Loucy (cell line): ENCODE data around the gene UBE2O.

Experiments
- H2AFZ ChIP-seq: fragments of 200-600 bp; sonication (generic); 2 replicates; pipeline ENCODE4 v1.6.0; 2016; ENCODE audit warnings: antibody characterized with exemption, mild to moderate bottlenecking, low read length, moderate library complexity
- H3F3A ChIP-seq: fragments of 200-600 bp; 2 replicates; pipeline ENCODE4 v1.6.0; 2016; ENCODE audit warnings: antibody characterized with exemption, low read depth, mild to moderate bottlenecking
- H3K27me3 ChIP-seq: fragments of 200-600 bp; sonication (generic); 2 replicates; pipeline ENCODE4 v1.6.1; 2014; ENCODE audit warnings: low read length, mild to moderate bottlenecking; ENCODE audit not compliant: insufficient read depth, poor library complexity, severe bottlenecking
- H3K36me3 ChIP-seq: fragments of 200-600 bp; sonication (generic); 2 replicates; pipeline ENCODE4 v1.6.1; 2016; ENCODE audit warnings: low read length; ENCODE audit not compliant: insufficient read depth
- H3K4me1 ChIP-seq: fragments of 200-600 bp; sonication (generic); 2 replicates; pipeline ENCODE4 v1.5.1; 2014; ENCODE audit warnings: low read length, mild to moderate bottlenecking; ENCODE audit not compliant: insufficient read depth, poor library complexity, severe bottlenecking
- H3K4me2 ChIP-seq: fragments of 200-600 bp; sonication (generic); 2 replicates; pipeline ENCODE4 v1.6.0; 2014; ENCODE audit warnings: antibody characterized with exemption, low read length, low read depth, mild to moderate bottlenecking; ENCODE audit not compliant: poor library complexity, severe bottlenecking
- H3K4me3 ChIP-seq: fragments of 200-600 bp; sonication (generic); 2 replicates; pipeline ENCODE4 v1.5.1; 2014; ENCODE audit warnings: low read length, mild to moderate bottlenecking, mixed read lengths; ENCODE audit not compliant: poor library complexity, severe bottlenecking
- H3K79me2 ChIP-seq: fragments of 200-600 bp; sonication (generic); 2 replicates; pipeline ENCODE4 v1.6.1; 2014; ENCODE audit warnings: low read length; ENCODE audit not compliant: insufficient read depth
- H3K9ac ChIP-seq: fragments of 200-600 bp; sonication (generic); 2 replicates; pipeline ENCODE4 v1.6.0; 2014; ENCODE audit warnings: mild to moderate bottlenecking, low read depth, low read length, moderate library complexity; ENCODE audit not compliant: poor library complexity, severe bottlenecking
- H3K9me2 ChIP-seq: fragments of 200-600 bp; sonication (generic); replicated peaks from 2 replicates; pipeline ENCODE4 v1.6.1; 2016; ENCODE audit warnings: low read depth, low read length, mixed read lengths
- H3K9me3 ChIP-seq: fragments of 200-600 bp; sonication (generic); 2 replicates; pipeline ENCODE4 v1.6.1; 2014; ENCODE audit warnings: mild to moderate bottlenecking, antibody characterized with exemption, low read length, low read depth; ENCODE audit not compliant: insufficient read depth
- H4K20me1 ChIP-seq: fragments of 200-600 bp; sonication (generic); 2 replicates; pipeline ENCODE4 v1.6.0; 2014; ENCODE audit warnings: antibody characterized with exemption, low read length, mild to moderate bottlenecking; ENCODE audit not compliant: insufficient read depth, poor library complexity, severe bottlenecking
- EZH2phosphoT487 ChIP-seq: fragments of 200-600 bp; IDR thresholded peaks from 2 replicates; pipeline ENCODE4 v1.6.1; 2018; ENCODE audit warnings: antibody characterized with exemption, mild to moderate bottlenecking, moderate library complexity, borderline replicate concordance
- TF ChIP-seq, protein P1 (sequence below): fragments of 200-600 bp; sonication (generic); conservative IDR thresholded peaks from 2 replicates; pipeline ENCODE4 v1.5.1; 2014; ENCODE audit warnings: mild to moderate bottlenecking, antibody characterized with exemption, low read length

UBE2O gene

DNA sequence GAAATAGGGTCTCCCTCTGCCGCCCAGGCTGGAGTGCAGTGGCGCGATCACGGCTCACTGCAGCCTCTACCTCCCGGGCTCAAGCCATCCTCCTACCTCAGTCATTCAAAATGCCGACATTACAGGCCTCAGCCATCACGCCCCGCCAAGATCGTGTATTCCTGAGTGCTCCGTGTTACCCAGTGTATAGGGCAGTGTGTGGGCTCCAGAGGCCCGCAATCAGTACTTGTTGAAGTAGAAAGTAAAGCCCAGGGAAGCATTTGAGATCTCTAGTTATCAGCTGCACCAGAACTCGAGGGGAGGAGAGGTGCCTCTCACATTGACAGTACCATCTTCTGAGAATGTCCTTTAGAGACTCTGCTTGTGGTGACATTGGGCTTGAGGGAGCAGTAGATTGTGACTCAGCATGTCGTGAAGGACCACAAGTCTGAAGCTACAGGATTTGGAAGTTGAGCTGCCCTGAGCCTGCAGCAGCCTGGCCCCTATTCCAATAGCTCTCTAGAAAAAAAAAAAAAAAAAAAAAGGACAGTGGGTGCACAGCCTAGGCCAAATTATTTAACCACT is 98.1 kb downstream of the UBE2O start:
- Histone ChIP-seq H3K9me3 (no peaks in the 10 kb centered on the region), H3K36me3 (no peaks in the 10 kb centered on the region), H3K4me1 (peaks cover 17% of the 10 kb centered on the region), H4K20me1 (peaks cover 6% of the 10 kb centered on the region), H2AFZ (no peak overlapping the region), H3K9ac (peak overlapping the region; percentile 64), H3K79me2 (peaks cover 36% of the 10 kb centered on the region), H3K4me3 (peak overlapping the region; percentile 81), H3K4me2 (peak overlapping the region; percentile 87), H3K27me3 (no peaks in the 10 kb centered on the region), H3K9me2 (no peaks in the 10 kb centered on the region), H3F3A (no peaks in the 10 kb centered on the region)
- TF ChIP-seq, protein P1, sequence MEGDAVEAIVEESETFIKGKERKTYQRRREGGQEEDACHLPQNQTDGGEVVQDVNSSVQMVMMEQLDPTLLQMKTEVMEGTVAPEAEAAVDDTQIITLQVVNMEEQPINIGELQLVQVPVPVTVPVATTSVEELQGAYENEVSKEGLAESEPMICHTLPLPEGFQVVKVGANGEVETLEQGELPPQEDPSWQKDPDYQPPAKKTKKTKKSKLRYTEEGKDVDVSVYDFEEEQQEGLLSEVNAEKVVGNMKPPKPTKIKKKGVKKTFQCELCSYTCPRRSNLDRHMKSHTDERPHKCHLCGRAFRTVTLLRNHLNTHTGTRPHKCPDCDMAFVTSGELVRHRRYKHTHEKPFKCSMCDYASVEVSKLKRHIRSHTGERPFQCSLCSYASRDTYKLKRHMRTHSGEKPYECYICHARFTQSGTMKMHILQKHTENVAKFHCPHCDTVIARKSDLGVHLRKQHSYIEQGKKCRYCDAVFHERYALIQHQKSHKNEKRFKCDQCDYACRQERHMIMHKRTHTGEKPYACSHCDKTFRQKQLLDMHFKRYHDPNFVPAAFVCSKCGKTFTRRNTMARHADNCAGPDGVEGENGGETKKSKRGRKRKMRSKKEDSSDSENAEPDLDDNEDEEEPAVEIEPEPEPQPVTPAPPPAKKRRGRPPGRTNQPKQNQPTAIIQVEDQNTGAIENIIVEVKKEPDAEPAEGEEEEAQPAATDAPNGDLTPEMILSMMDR: no peak
- no peak for TF ChIP-seq EZH2phosphoT487

DNA sequence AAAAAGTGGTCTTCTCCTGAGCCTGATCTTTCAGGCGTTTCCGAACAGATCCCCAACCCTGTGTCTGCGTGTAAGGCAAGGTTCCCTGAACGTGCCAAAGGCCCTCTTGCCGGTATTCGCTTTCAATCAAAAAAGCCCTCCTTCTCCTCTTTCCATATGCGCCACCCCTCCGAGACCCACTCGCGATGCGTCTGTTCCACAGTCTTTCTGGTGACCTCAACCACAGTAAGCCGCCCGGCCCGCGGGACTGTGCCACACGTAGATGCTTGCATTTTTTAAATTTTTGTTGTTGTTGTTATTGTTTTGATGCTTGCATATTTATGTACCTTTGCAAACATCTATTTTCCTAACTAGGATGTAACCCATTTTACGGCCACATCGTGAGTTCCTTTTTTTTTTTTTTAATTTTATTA is 98.6 kb downstream of the UBE2O start:
- TF ChIP-seq, protein P1: no peak
- no peak for TF ChIP-seq EZH2phosphoT487
- Histone ChIP-seq H3K4me1 (peaks cover 17% of the 10 kb centered on the region), H3F3A (no peaks in the 10 kb centered on the region), H4K20me1 (peaks cover 6% of the 10 kb centered on the region), H3K36me3 (no peaks in the 10 kb centered on the region), H3K9me2 (no peaks in the 10 kb centered on the region), H3K79me2 (peaks cover 41% of the 10 kb centered on the region), H3K9ac (peak overlapping the region; percentile 64), H2AFZ (peak overlapping the region; percentile 90), H3K9me3 (no peaks in the 10 kb centered on the region), H3K4me2 (peak overlapping the region; percentile 87), H3K27me3 (no peaks in the 10 kb centered on the region), H3K4me3 (peak overlapping the region; percentile 81)

DNA sequence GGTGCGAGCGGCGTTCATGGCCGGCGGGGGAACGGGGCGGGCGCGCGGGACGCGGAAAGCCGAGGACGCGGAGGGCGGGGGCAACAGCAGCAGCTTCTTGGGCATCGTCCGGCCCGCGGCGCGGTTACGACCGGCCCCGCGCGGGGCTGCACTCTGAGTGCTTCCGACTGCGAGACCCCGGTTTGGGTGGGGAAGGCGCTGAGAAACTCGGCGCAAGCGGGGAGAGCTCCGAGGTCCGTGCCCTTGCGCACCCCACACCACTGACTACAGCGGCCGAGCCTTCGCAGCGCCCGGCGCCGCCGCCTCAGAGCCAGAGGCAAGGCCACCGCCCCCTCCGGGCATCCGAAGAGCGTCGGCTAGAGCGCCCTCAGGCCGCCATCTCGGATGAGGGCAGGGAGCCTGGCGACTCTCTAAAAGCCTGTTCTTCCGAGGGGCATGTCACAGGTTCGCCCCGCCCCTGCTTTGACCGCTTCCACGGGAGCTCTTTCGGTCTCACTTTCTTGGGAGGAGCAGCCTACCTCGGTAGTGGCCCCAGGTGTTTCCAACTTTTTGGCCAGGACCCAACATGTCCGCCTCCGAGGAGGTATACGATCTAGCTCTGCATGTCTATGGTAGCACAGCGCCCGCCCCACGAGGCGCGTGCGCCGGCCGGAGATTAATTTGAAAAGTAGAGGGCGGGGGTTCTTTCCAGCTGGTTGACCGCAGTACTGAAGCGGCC is 99.2 kb downstream of the UBE2O start, which contains the start of gene PRPSAP1:
Gene PRPSAP1, minus strand, starts transcription at position 318 of the 718 bp plus-strand sequence. Its CDS starts 213 bp downstream, at position 105.
- H3K4me3 ChIP-seq: peak within 1 kb of the TSS; percentile 81
- H3K9ac ChIP-seq: peak within 1 kb of the TSS; percentile 64
- H3K9me2 ChIP-seq: no peaks in the 10 kb centered on the region
- H3F3A ChIP-seq: no peaks in the 10 kb centered on the region
- H4K20me1 ChIP-seq: peaks cover 6% of the 10 kb centered on the region
- no peaks in the 10 kb centered on the region for H3K27me3 ChIP-seq
- peak within 1 kb of the TSS; percentile 87 for H3K4me2 ChIP-seq
- H3K9me3 ChIP-seq: no peaks in the 10 kb centered on the region
- H3K4me1 ChIP-seq: peaks cover 17% of the 10 kb centered on the region
- no peak for TF ChIP-seq EZH2phosphoT487
- TF ChIP-seq, protein P1: no peak
- H2AFZ ChIP-seq: peak within 1 kb of the TSS; percentile 90
- H3K79me2 ChIP-seq: peaks cover 45% of the 10 kb centered on the region
- no peaks in the 10 kb centered on the region for H3K36me3 ChIP-seq
